ENCODE data around the gene ZNF488.

Gene ZNF488

DNA sequence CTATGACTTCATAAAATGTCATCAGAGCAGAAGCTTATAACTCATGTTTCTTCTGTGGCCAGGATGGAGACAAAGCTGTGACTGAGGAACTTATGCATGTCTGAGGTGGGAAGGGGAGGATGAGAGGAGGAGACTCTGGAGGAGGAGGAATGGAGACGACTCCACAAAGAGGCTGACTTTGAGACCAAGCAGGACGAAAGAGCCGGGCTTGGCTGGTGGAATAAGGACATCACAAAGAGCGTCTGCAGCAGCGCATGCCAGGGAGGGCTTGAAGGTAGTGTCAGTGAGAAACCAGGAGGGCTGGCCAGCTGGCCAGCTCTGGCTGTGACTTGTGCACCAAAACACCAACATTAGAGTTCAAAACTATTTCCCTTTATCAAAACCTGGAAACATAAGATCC is 68.0 kb downstream of the ZNF488 start:
- in situ Hi-C loops (cut with HindIII; ENCODE audit: low sequenced_read_pairs), result no loop called here
- DNase-seq (ENCODE audit: low read depth, low spot score), result no peak
- TF ChIP-seq, protein P1, sequence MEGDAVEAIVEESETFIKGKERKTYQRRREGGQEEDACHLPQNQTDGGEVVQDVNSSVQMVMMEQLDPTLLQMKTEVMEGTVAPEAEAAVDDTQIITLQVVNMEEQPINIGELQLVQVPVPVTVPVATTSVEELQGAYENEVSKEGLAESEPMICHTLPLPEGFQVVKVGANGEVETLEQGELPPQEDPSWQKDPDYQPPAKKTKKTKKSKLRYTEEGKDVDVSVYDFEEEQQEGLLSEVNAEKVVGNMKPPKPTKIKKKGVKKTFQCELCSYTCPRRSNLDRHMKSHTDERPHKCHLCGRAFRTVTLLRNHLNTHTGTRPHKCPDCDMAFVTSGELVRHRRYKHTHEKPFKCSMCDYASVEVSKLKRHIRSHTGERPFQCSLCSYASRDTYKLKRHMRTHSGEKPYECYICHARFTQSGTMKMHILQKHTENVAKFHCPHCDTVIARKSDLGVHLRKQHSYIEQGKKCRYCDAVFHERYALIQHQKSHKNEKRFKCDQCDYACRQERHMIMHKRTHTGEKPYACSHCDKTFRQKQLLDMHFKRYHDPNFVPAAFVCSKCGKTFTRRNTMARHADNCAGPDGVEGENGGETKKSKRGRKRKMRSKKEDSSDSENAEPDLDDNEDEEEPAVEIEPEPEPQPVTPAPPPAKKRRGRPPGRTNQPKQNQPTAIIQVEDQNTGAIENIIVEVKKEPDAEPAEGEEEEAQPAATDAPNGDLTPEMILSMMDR (IDR thresholded peaks at IDR 0.05; ENCODE audit: low read depth, low read length), result no peak

More for the DNA sequence above, 68.0 kb downstream of the ZNF488 start:
- H3K4me3 ChIP-seq (ENCODE audit: low read depth, low read length), result no peak overlapping the region

Data from astrocyte of the spinal cord (primary cell).